ENCODE results near the gene BABAM2. TPM values are rescaled to one million over a fixed set of nuclear protein-coding genes. Genes with fewer than 3 reads are reported as not detected.

Gene BABAM2
- total and polyA plus RNA-seq, 9 of the 15 experiments (the other 6 are each of a cell fraction or from before 2014, with no cell fraction given) = 10.9 to 37.4 (median 25.6) TPM

DNA sequence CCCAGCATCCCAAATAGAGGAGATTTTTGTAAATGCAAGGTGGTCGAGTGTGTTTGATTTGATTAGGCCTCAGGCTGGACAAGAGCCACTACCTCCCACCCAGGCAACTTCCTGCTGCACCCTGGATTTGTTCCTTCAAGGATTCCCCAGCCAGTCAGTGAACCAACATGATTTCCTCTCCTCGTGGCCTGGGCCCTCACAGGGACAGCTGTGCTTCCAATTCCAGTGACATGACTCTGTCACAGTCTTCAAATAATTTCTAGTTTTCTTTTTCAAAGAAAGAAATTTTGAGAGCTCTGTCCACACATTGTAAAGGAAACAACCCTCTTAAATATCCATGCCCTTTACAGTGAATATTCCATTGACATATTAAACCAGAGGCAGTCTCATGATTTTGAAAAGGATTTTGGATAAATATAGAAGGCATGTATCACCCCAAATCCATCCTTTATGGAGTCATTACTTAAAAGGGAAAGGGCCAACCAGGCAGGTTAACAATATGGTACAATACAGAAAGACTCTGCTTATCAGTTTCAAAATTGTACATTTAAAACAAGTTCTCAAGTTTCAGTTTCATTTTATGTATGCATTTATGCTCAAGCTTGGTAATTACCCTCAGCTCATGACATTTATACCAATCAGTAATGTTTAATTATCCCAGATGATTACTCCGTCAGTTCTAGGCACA is 380.8 kb downstream of the BABAM2 start:
- H3K4me3 ChIP-seq = no peak overlapping the region
- no peak for DNase-seq (ENCODE audit: extremely low read depth in 1 of 4, low spot score in 3 of 4)
- ChIA-PET CTCF (ENCODE audit: low intra/inter-chr PET ratio) (no interaction called here), POLR2A (no interaction called here)
- H3K27ac ChIP-seq (ENCODE audit: extremely low read depth, low read depth, low read length) = no peak overlapping the region
- H3K9ac ChIP-seq (ENCODE audit: insufficient read depth in 1 of 2, low read depth in 2 of 2, low read length in 2 of 2) = no peak overlapping the region
- 0 out of 2 replicates have a peak, but pooled peaks cover 3% of the 10 kb centered on the region for H4K20me1 ChIP-seq (replicated peaks; ENCODE audit: control insufficient read depth, insufficient read depth, low read length)
- no peak for FAIRE-seq
- no peaks in the 10 kb centered on the region for H3K36me3 ChIP-seq (ENCODE audit: control insufficient read depth, insufficient read depth, low read length)
- TF ChIP-seq BRD9 (IDR thresholded peaks at IDR 0.05; ENCODE audit: low read depth, partially characterized antibody) (no peak), SP1 (CRISPR knock-in tag; IDR thresholded peaks at IDR 0.05) (no peak), KLF13 (tag; IDR thresholded peaks at IDR 0.05; ENCODE audit: borderline replicate concordance, low read depth) (no peak), MCM3 (IDR thresholded peaks at IDR 0.05) (no peak), ARNT (IDR thresholded peaks at IDR 0.05) (no peak), ZFP36 (IDR thresholded peaks at IDR 0.05; ENCODE audit: low read depth, low read length, partially characterized antibody) (no peak)
- TF ChIP-seq, protein P1, sequence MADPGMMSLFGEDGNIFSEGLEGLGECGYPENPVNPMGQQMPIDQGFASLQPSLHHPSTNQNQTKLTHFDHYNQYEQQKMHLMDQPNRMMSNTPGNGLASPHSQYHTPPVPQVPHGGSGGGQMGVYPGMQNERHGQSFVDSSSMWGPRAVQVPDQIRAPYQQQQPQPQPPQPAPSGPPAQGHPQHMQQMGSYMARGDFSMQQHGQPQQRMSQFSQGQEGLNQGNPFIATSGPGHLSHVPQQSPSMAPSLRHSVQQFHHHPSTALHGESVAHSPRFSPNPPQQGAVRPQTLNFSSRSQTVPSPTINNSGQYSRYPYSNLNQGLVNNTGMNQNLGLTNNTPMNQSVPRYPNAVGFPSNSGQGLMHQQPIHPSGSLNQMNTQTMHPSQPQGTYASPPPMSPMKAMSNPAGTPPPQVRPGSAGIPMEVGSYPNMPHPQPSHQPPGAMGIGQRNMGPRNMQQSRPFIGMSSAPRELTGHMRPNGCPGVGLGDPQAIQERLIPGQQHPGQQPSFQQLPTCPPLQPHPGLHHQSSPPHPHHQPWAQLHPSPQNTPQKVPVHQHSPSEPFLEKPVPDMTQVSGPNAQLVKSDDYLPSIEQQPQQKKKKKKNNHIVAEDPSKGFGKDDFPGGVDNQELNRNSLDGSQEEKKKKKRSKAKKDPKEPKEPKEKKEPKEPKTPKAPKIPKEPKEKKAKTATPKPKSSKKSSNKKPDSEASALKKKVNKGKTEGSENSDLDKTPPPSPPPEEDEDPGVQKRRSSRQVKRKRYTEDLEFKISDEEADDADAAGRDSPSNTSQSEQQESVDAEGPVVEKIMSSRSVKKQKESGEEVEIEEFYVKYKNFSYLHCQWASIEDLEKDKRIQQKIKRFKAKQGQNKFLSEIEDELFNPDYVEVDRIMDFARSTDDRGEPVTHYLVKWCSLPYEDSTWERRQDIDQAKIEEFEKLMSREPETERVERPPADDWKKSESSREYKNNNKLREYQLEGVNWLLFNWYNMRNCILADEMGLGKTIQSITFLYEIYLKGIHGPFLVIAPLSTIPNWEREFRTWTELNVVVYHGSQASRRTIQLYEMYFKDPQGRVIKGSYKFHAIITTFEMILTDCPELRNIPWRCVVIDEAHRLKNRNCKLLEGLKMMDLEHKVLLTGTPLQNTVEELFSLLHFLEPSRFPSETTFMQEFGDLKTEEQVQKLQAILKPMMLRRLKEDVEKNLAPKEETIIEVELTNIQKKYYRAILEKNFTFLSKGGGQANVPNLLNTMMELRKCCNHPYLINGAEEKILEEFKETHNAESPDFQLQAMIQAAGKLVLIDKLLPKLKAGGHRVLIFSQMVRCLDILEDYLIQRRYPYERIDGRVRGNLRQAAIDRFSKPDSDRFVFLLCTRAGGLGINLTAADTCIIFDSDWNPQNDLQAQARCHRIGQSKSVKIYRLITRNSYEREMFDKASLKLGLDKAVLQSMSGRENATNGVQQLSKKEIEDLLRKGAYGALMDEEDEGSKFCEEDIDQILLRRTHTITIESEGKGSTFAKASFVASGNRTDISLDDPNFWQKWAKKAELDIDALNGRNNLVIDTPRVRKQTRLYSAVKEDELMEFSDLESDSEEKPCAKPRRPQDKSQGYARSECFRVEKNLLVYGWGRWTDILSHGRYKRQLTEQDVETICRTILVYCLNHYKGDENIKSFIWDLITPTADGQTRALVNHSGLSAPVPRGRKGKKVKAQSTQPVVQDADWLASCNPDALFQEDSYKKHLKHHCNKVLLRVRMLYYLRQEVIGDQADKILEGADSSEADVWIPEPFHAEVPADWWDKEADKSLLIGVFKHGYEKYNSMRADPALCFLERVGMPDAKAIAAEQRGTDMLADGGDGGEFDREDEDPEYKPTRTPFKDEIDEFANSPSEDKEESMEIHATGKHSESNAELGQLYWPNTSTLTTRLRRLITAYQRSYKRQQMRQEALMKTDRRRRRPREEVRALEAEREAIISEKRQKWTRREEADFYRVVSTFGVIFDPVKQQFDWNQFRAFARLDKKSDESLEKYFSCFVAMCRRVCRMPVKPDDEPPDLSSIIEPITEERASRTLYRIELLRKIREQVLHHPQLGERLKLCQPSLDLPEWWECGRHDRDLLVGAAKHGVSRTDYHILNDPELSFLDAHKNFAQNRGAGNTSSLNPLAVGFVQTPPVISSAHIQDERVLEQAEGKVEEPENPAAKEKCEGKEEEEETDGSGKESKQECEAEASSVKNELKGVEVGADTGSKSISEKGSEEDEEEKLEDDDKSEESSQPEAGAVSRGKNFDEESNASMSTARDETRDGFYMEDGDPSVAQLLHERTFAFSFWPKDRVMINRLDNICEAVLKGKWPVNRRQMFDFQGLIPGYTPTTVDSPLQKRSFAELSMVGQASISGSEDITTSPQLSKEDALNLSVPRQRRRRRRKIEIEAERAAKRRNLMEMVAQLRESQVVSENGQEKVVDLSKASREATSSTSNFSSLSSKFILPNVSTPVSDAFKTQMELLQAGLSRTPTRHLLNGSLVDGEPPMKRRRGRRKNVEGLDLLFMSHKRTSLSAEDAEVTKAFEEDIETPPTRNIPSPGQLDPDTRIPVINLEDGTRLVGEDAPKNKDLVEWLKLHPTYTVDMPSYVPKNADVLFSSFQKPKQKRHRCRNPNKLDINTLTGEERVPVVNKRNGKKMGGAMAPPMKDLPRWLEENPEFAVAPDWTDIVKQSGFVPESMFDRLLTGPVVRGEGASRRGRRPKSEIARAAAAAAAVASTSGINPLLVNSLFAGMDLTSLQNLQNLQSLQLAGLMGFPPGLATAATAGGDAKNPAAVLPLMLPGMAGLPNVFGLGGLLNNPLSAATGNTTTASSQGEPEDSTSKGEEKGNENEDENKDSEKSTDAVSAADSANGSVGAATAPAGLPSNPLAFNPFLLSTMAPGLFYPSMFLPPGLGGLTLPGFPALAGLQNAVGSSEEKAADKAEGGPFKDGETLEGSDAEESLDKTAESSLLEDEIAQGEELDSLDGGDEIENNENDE (IDR thresholded peaks at IDR 0.05; ENCODE audit: low read depth, low read length) = no peak
- no peaks in the 10 kb centered on the region for H3K9me1 ChIP-seq (ENCODE audit: control insufficient read depth, insufficient read depth, low read length)
- BruUV-seq (replicated peaks) = no TSS peak
- H3K9me3 ChIP-seq (replicated peaks; ENCODE audit: control insufficient read depth, insufficient read depth, low read depth, low read length) = no peaks in the 10 kb centered on the region
- in situ Hi-C loops (cut with MboI) = no loop called here
- intact Hi-C loops (cut with micrococcal nuclease) = no loop called here
- peaks cover 0 to 3% of the 10 kb centered on the region in 2 experiments; a peak in 1 of 5 replicates for H3K27me3 ChIP-seq (ENCODE audit: control insufficient read depth in 2 of 2, insufficient read depth in 2 of 2, low read length in 2 of 2)
- no peak for ATAC-seq
- no peak overlapping the region for H3K4me2 ChIP-seq (ENCODE audit: insufficient read depth, low read length)
- H2AFZ ChIP-seq (ENCODE audit: low read depth, low read length) = no peak overlapping the region
- peaks cover 0 to 25% of the 10 kb centered on the region in 2 experiments; a peak in 4 of 5 replicates for H3K4me1 ChIP-seq (replicated peaks in 1 of 2; ENCODE audit: control insufficient read depth in 2 of 2, insufficient read depth in 2 of 2, low read length in 2 of 2)
- no peaks in the 10 kb centered on the region for H3K79me2 ChIP-seq (ENCODE audit: control insufficient read depth, insufficient read depth, low read length)
- 52% methylated on average over 3 of the region's 3 CpGs for WGBS (ENCODE audit: insufficient coverage, low coverage, missing lambda C conversion rate)
